HS-5 (cell line): ENCODE measurements around the gene ACSL6.

Experiments
- DNase-seq: peaks from one replicate; pipeline ENCODE4 v3.0.0-alpha.2; 2012; ENCODE audit warnings: low read depth

Gene ACSL6

DNA sequence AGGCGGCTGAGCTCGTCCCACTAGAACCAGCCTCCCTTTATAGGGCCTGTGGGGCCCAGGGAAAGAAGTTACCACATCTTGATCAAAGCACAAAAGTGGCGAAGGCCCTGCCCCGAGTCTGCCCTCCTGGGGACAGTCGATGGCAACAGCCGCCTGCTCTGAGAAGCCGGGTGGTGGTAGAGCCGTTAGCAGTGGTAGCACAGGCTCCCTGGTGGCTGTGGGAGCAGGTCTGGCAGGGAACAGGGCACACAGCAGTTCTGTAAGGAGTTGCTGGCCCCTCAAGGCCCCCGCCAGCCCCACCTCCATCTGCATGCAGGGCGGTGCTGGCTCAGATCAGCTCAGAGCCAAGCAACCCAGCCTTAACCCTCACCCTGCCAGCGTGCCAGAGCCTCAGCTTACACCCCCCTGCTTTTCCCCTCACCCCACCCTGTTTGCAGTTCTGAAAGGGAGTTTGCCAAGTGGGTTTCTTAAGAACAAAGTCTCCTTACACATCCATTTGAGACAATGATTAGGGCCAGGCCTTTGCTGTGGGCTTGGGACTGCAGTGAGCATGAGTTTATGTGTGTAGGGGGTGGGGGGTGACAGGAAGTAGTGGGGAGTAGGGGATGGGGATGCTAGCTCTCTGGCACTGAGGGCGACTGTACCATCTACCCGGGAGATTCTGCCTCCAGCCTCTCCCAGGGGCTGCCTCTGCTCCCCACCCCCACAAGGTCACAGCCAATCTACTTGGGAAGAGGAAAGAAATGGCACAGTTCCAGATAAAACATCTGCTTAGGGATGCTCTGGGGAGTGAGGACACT lies 11.8 kb downstream of the ACSL6 start:
- DNase-seq = no peak

DNA sequence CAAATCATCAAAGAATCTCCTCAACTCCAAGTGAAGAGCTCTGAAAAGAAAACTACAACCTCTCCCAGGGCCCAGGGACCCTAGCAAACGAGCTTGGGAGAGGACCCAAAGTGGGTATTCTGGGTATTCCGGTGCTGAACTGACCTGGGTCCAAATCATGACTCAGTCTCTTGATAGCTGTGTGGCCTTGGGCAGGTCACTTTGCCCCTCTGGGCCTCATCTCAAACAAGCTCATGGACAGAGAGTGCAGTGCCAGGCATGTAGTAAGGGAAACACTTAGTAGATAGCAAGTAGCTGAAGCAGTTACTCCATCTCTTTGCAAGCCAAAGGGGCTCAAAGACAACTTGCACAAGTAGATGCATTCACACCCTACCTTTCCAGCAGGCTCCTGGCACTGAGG lies 12.4 kb downstream of the ACSL6 start:
- no peak for DNase-seq

DNA sequence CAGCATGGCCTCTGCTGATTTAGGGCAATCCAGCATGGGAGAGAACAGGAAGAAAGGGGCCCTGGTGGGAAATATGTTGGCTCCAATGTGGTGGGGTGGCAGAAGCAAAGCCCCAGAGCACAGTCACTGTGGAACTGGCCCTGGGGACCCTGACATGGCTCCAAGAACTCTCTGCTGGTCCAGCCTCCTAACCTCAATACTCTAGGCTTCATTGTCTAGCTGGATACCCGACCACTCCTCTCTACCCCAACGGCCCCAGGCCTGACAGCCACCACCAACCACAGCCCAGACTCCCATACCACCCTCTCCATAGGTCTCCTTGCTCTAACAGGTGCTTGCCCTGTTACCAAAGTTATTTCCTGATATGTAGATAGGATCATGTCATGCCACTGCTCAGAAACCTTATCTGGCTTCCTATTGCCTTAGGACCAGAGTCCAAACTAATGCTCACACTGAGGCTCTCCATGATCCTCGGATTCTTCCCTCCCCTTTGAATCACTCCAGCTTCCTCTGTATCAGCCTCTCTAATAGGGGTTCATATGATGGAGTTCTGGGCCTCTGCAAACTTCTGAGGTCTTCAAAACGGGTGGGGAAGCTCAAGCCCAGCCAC lies 12.9 kb downstream of the ACSL6 start:
- DNase-seq = no peak

DNA sequence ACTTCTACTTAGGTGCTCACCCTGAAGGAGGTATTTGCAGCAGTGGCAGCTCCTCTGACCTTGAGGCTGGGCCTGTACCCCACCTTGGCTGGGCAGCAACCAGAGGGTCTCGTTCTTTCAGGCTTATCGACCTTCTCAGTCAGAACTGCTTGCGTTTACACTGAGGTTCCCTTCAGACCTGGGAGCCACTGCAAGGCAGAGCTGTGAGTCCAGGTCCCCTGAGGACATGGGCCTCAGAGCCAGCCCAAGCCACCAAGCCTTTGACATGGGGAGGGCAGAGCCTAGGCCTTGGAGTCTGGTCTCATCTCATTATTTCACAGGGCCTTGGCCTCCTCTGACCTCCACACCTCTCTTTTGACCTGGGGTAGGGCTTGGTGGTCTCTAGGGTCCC lies 13.7 kb downstream of the ACSL6 start:
- DNase-seq = no peak

DNA sequence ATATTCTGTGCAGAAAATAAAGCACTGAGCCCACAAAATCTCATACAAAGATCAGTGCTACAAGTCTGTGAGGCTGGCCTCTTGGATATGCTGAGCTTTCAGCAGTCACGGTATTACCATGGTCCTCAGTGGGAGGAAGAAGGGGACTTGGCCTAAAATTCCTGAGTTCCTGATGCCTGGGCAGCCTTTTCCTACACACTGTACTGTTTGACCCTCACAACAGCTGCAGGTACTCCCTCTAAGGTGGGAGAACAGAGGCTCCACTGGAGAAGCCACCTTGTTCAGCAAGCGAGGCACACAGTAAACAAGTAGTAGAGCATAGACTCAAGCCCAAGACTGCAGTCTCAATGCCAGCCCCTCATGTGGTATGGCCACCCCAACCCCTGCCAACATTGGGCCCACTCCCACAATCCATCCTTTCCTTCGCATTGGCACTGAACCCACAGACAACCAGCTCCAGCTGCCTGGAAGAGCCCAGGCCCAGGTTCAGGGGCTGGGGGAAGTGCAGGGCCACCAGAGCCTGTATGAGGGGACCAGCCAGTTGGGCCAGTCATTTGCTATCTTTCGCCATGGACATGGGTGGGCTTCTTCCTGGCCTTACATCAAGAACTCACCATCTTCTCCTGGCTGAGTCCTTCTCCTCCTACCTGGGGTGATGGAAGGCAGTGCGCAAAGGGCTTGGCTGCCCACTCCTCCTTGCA lies 14.3 kb downstream of the ACSL6 start:
- no peak for DNase-seq

DNA sequence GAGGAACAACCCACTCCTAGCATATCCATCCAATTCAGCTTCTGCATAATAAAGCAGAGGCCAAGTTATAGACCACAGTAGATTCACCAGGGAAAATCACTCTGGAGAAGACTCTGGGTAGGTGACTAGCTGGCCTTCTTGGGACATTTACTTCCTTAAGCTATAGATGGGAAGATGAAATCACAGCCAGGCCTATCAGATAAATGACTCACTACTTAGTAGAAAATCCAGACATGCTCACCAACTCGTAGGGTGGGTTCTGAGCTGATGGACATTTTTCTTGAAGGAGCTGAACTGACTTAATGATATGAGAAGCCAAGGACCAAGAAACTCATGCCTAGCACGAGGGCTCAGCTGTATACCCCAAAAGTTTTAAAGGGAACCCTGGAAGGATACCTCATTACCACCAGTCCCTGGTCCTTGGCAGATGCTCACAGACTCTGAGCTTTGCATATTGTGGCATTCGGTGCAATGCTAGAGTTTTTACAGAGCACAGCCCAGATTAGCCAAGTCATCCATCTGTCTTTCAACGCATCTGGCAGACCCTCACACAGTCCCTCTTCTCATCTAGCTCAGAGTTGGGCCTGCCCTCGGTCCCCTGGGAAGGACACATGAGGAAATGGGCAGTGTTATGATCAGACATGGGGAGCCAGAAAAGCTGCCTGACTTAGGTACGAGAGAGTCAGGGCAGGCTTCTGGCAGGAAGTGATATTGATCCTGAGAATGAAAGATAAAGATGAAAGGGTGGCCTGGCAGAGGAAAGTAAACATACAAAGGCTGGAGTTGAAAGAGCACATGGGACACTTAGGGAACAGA lies 15.0 kb downstream of the ACSL6 start:
- no peak for DNase-seq

DNA sequence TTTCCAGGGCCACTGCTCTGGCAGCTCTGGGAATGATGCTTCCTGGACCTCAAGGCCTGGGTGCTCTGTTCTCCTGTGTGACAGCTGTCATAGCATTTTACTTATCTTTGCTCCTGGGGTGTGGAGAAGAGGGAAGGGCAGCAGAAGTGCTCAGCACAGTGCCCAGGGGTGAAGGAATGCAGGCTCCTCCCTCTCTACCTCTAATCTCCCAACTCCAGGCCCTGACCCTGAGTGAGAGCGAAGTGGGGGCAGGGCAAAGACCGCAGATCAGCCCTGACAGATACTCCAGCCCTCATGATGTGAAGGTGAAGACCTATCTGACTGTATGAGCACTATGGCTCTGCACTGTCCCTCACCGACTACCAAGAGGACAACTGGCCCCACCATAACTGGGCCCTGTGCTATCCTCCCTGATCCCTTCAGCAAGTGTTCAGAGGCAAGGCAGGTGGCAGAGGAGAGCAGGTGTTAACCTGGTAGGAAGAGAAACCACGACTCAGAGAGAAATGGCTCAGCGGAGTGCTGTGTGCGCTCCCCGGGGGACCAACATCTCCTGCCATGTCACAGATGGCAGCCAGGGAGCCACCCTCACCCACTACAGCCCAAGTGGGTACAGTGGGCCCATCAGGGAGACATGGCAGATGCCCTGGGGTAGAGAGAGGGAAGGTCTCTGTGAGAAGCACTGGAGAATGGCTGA lies 16.8 kb downstream of the ACSL6 start:
- no peak for DNase-seq

DNA sequence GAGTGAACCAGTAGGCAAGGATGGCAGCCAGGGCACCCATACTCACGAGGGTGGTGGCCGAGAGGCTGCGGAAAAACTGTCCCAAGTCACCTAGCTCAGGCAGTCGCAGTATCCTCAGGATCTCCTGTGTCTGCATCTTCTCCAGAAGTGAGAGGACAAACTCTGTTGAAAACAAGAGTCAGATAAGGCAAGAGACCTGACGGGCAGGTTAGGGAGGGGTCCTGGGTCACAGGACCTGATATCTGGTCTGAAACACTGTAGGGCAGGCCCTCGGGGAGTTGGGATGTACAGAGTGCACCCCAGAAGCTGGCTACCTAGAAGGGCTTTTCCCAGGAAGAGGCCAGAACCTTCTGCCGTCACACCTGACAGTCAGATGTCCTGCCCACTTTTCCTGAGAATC lies 17.4 kb downstream of the ACSL6 start:
- no peak for DNase-seq

DNA sequence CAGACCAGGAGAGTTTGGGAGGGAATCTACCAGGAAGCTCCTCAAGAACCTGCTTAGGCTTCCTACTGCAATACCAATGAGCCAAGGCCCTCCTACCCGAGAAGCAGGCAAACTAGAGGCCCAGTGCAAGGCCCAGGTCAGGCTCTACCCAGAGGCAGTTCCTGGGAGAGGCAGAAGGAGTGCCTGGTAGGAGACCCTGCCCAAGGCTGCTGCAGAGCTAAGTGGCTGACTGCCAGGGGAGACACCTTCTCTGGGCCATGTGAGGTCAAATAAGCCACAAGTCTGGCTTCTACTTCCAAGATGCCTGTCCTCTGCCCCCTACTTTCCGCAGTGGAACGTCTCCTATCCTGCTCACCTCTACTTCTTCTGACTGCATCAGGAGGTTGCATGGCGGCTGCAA lies 17.8 kb downstream of the ACSL6 start:
- DNase-seq = no peak

DNA sequence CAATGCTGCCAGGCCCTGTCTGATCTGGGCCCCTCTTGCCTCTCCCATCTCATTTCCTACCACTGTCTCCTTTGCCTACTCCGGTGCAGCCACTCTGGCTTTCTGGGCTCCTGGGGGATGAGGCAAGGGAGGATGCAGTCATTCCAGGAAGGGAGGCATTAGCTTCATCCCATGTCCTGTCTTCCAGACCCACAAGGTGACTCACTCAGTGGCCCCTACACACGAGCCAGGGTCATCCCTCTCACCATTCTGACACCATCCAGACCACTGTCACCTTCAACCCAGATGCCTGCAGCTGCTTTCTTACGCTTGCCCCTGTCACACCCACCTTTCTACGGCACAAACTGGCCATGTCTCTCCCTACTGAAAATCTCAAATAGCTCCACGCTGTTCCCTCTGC lies 19.1 kb downstream of the ACSL6 start:
- DNase-seq = no peak

DNA sequence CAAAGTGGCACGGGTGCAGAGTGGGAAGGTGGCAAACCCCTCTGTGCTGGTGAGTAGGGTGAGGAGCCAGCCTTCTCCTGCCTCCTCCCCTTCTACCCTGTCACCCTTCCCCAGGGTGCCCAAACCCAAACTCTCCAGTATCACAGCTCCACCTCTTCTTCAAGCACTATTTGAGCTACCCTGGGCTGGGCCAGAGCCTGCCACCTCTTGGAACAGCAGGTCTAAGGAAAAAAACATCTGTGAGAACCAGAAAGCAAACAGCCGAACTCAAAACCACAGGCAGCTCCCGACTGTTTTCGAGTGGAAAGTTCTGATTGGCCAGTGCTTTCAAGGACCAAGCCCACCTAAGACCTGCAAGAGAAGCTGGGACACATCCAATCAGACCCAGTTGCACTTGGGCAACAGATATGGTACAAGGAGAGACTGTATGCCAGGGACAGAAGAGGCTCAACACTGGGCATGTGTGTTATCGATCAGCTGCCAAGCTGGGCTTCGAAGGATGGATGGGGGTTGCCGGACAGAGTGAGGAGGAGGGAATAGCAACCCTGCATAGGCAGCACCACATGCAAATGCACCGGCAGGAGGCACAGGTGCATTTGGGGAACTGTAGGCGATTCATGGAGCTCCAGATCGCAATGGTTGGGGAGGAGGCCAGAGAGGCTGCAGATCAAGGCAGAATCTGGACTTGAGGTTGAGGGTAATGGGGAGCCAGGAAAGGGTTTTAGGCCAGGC lies 19.7 kb downstream of the ACSL6 start:
- no peak for DNase-seq

DNA sequence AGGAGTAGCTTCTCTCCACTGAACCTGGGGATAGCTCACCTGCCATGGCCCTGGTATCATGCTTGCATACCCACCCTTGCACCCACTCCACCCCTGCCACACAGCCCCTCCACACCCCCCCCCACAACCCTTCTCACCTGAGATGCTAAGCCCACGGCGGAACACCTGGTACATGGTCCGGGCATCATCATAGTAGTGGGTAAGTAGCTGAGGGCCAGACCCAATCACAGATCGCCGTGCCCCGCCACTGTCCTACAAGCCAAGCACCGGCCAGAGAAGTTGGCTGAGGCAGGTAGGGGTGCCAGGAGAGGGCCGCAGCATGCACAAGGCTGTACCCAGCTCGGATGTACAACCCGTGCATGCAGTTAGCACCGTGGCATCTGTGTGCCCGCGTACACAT lies 20.7 kb downstream of the ACSL6 start:
- DNase-seq = no peak

DNA sequence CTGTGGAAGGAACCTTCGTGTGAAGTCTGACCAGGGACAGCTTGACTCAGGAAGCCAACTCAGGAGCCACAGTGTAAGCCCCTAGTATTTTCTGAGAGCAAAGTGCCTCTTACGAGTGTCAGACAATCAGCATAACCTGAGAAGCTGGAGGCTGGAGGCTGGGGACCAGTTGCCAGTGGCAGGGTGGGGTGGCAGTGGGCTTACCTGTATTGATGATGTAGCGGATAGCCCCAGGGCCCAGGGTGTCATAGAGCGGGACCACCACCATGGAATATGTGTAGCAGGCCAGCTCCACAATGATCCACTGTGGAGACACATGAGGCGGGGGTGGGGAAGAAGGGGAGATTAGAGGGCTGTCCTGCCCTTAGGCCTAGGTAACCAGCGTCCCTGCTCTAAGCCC lies 22.9 kb downstream of the ACSL6 start:
- no peak for DNase-seq

DNA sequence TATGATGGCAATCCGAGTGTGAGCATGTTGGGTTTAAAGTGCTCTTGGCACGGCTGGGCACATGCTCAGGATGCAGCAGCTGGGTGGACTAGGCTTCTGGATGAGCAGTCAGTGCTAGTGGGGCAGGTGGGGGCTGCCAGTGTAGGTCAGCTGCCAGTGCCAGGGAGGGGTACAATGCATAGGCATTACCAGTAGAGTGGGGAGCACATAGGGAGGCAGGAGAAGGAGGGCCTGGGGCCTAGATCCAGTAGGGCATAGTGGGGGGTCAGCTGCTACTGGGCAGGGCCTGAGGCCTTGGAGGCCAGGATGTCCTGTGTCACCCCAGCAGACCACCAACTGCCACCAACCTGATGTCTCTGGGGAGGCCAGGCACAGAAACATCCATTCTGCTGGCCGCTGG lies 24.2 kb downstream of the ACSL6 start:
- no peak for DNase-seq

DNA sequence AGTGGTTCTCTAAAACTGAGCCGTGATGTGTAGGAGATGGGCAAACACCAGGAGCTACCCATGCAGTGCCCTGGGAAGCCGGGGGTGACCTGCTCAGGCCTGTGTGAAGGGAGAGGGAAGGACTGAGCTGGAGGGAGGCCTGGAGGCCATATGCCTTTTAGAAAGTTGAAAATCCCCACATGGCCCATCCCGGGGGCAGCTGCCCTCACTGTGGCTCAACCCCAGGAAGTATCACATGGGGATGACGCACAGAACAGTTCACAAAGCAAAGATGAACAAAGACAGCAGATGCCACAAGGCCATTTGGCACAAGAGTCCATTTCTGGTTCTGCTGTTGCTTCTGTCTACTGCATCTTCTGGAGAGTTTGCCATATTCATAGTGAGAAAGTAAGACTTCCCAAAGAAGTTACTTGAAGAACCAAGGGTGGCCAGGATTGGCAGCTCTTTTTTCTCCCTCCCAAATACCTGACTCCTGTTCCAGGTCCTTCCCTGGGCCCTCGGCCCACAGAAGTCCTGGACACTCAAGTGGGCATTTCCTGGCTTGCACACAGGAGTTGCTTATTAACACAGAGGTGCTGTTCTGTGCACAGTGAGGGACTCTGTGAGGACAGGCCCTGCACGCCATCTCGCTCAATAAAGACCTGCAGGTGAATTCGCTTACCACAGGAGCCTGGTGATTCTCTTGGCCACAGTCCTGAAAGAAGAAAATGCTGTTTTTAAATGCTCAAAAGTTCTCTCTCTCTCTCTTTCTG lies 25.1 kb downstream of the ACSL6 start:
- no peak for DNase-seq

DNA sequence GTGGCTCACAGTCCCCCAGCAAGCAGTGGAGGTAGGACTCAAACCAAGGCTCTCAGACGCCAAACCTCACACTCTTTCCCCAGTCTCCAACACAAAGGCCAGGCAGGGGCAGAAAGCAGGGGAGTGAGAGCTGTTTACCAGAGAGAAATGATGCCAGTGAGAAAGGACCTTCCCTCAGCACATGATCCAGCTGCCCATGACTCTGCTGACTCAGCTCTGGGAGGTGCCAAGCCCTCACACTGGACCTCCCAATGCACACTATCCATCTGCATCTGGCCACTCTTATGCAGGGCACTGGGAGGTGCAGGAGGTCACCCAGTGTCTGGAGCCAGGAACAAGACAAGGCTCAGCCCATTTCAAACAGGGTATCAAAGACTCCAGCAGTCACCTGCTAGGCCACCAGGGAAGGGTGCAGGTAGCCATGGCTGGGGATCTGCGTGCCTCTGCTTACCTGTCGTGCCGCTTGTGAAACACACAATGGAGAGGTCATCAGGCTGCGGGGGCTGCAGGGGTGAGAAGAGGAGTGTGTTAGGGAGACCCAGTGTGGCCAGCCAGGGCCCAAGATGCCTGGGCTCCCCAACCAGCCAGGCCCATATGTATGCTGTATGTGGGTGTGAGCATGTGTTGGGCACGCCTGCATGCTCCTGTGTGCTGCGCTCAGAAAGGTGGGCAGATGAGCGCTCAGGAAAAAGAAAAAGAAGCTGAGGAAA lies 26.3 kb downstream of the ACSL6 start:
- no peak for DNase-seq

DNA sequence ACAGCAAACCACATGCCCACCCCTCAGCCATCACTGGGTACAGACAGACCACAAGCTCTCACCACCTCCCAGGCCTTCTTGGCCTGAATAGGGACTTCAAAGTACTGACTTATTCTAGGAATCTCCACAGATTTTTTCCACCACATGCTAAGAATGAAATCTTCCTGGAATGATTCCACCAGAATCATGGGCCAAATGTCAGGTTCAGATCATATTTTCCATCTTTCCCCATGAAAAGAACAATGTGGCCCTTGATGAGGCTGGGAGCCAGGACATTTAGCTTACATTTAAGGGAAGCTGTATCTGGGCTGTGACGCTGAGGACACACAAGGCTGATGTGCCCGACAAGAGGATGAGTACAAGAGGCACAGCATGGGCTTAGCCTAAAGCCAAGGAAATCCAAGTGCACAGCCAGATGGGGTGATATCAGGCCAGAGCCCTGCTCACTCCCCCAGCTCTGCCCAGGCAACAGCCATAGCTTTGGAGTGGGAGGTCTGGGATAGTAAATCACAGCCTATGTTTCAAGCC lies 28.1 kb downstream of the ACSL6 start:
- no peak for DNase-seq

DNA sequence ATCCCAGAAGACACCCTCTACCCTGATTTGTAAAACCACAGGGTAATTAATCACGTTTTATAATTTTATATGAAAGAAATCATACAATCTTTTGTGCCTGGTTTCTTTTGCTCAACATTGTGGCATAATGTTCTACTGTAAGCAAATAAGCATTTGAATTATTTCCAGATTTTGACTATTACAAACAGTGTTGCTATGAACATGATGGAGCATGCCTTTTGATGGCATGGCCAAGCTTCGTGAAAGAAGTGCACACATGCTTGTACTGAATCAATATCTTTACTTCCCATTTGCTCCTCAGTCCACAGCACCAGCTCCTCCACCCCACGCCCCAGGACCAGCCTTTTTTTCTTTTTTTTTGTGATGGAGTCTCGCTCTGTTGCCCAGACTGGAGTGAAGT lies 29.9 kb downstream of the ACSL6 start:
- no peak for DNase-seq

DNA sequence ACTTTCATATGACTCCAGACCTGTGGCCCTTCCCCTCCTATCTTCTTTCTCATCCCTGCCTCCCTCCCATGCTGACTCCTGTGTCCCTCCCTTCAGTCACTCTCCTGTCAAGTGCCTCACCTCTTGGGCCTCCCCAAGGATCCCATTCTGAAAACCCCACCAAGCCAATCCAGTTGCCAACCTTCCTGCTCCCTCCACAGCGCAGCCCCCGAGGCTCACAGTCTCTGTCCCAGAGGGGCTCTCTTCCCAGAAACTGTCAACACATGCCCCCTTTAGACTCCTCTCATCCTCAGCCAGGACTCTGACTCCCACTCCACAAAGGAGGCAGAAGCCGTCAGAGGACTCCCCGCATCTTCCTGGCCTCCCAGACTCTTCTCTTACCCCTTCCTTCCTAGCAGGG lies 30.8 kb downstream of the ACSL6 start:
- DNase-seq = no peak

DNA sequence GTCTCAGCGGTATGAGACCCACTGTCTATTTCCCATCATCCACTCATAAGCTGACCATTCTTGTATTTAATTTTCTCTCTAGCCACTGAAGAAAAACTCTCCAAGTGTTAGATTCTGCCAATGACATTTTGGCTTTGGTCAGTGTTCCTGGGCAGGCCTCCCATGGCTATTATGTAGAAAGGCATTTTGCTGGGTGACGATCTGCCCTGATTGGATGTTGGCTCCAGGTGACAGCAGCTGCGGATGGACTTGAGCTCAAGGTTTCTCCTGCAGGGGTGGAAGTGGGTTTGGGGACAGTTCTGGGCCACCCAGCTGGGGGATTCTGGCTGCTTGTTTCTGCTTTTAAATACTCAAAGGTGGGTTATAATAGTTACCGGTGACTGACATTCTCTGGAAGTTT lies 31.6 kb downstream of the ACSL6 start:
- DNase-seq = no peak
